Prostate gland (tissue), 2 donors: ENCODE data around the gene DHX40. TPM values are rescaled to one million over a fixed set of nuclear protein-coding genes. Genes with fewer than 3 reads are reported as not detected.

Experiments used
- DNase-seq: peaks from one replicate; pipeline ENCODE4 v3.0.0-alpha.2; 2019; ENCODE audit warnings: low spot score
- H3K27ac ChIP-seq, 2 donors: fragments of 200-600 bp; sonication (generic); 2 replicates each; pipeline ENCODE4 v1.5.1; 2017 to 2019
- H3K27me3 ChIP-seq: fragments of 200-600 bp; sonication (generic); replicated peaks from 2 replicates; pipeline ENCODE4 v1.5.1; 2019; ENCODE audit not compliant: insufficient read depth
- H3K36me3 ChIP-seq, 2 donors: fragments of 200-600 bp; sonication (generic); 1 replicate in 1 of 2; 2 replicates in 1 of 2; pipeline versions ENCODE4 v1.5.1 to v1.8.1; 2017 to 2019
- H3K4me1 ChIP-seq: fragments of 200-600 bp; sonication (generic); replicated peaks from 2 replicates; pipeline ENCODE4 v1.5.1; 2019
- H3K4me3 ChIP-seq, 2 donors: fragments of 200-600 bp; sonication (generic); 2 replicates each; pipeline ENCODE4 v1.5.1; 2017 to 2019
- H3K9me3 ChIP-seq: fragments of 200-600 bp; sonication (generic); 2 replicates; pipeline ENCODE4 v1.5.1; 2017
- CTCF ChIP-seq, 4 experiments: fragments of 200-600 bp in 2 of 4; fragments of 450-650 bp in 2 of 4; sonication (generic) in 2 of 4; IDR thresholded peaks; 1 replicate in 3 of 4; 2 replicates in 1 of 4; pipeline ENCODE4 v1.5.1; 2016 to 2019; ENCODE audit warnings: antibody characterized with exemption in 4 of 4, mild to moderate bottlenecking in 2 of 4, moderate library complexity in 2 of 4
- POLR2A ChIP-seq: fragments of 450-650 bp; IDR thresholded peaks from one replicate; pipeline ENCODE4 v1.6.1; 2016; ENCODE audit warnings: antibody characterized with exemption, mild to moderate bottlenecking
- POLR2AphosphoS5 ChIP-seq: sonication (generic); formaldehyde crosslinking; IDR thresholded peaks from one replicate; pipeline ENCODE4 v1.6.1; 2017; ENCODE audit warnings: antibody characterized with exemption
- WGBS: methylation state at CpG from one replicate; pipeline ENCODE4 v1.1.5; 2018; 5-methylcytosine and 5-hydroxymethylcytosine counted together
- intact Hi-C: fragments of 100-400 bp; cut with DNase I; formaldehyde crosslinking; loops from one replicate; pipeline ENCODE4 v1.14.2; 2022
- total RNA-seq, 2 donors: library from RNA; depleted of rRNA; stranded (reverse); fragments of >200 nt; gene quantifications; one replicate each; pipeline ENCODE4 v1.1.0, GENCODE V29; 2016

Gene DHX40
- total RNA-seq, 2 donors from 2014 or later, result 43.7 to 53.7 TPM

GRCh38 chr17:59527931-59528330 is 37.5 kb upstream of the DHX40 start:
- H3K4me1 ChIP-seq, result no peaks in the 10 kb centered on the region
- no peak overlapping the region for H3K27ac ChIP-seq
- H3K4me3 ChIP-seq, result no peak overlapping the region
- no peaks in the 10 kb centered on the region for H3K27me3 ChIP-seq
- TF ChIP-seq POLR2AphosphoS5 (no peak), CTCF (IDR thresholded peaks at IDR 0.05) (no peak), POLR2A (no peak)
- no peak for DNase-seq
- no peaks in the 10 kb centered on the region for H3K36me3 ChIP-seq
- intact Hi-C loops, result no loop called here
- H3K9me3 ChIP-seq, result no peaks in the 10 kb centered on the region
- 30% methylated on average over 1 of the region's 1 CpG for WGBS

GRCh38 chr17:59530531-59530930 is 34.9 kb upstream of the DHX40 start:
- H3K36me3 ChIP-seq, result no peaks in the 10 kb centered on the region
- no peaks in the 10 kb centered on the region for H3K4me1 ChIP-seq
- H3K9me3 ChIP-seq, result no peaks in the 10 kb centered on the region
- intact Hi-C loops, result no loop called here
- no peak overlapping the region for H3K27ac ChIP-seq
- no peak for DNase-seq
- TF ChIP-seq CTCF (IDR thresholded peaks at IDR 0.05) (no peak), POLR2A (no peak), POLR2AphosphoS5 (no peak)
- H3K4me3 ChIP-seq, result no peak overlapping the region
- H3K27me3 ChIP-seq, result no peaks in the 10 kb centered on the region
- WGBS, result 100% methylated on average over 1 of the region's 1 CpG

GRCh38 chr17:59533694-59534093 is 31.7 kb upstream of the DHX40 start:
- no peaks in the 10 kb centered on the region for H3K27me3 ChIP-seq
- no peaks in the 10 kb centered on the region for H3K36me3 ChIP-seq
- no peak overlapping the region for H3K27ac ChIP-seq
- H3K4me1 ChIP-seq, result no peaks in the 10 kb centered on the region
- no peak for DNase-seq
- TF ChIP-seq POLR2A (no peak), CTCF (IDR thresholded peaks at IDR 0.05) (no peak), POLR2AphosphoS5 (no peak)
- WGBS, result 85% methylated on average over 5 of the region's 5 CpGs
- H3K4me3 ChIP-seq, result no peak overlapping the region
- intact Hi-C loops, result no loop called here
- no peaks in the 10 kb centered on the region for H3K9me3 ChIP-seq

GRCh38 chr17:59534583-59534982 is 30.8 kb upstream of the DHX40 start:
- Histone ChIP-seq H3K4me3 (no peak overlapping the region), H3K27me3 (no peaks in the 10 kb centered on the region), H3K4me1 (no peaks in the 10 kb centered on the region), H3K9me3 (no peaks in the 10 kb centered on the region), H3K36me3 (no peaks in the 10 kb centered on the region), H3K27ac (no peak overlapping the region)
- 53% methylated on average over 1 of the region's 1 CpG for WGBS
- intact Hi-C loops, result no loop called here
- no peak for DNase-seq
- TF ChIP-seq POLR2A (no peak), CTCF (IDR thresholded peaks at IDR 0.05) (no peak), POLR2AphosphoS5 (no peak)

- no peaks in the 10 kb centered on the region for H3K4me1 ChIP-seq
- H3K9me3 ChIP-seq, result no peaks in the 10 kb centered on the region
- intact Hi-C loops, result no loop called here
- no peaks in the 10 kb centered on the region for H3K27me3 ChIP-seq
- no peak for DNase-seq
- H3K36me3 ChIP-seq, result no peaks in the 10 kb centered on the region
- H3K4me3 ChIP-seq, result no peak overlapping the region
- no peak overlapping the region for H3K27ac ChIP-seq
- TF ChIP-seq POLR2AphosphoS5, result no peak
- TF ChIP-seq CTCF (IDR thresholded peaks at IDR 0.05), result no peak
- no peak for TF ChIP-seq POLR2A
These were observed 27.1 kb upstream of the DHX40 start for GRCh38 chr17:59538195-59538909.
